ENCODE measurements around the gene AIFM1. TPM values are rescaled to one million over a fixed set of nuclear protein-coding genes. Genes with fewer than 3 reads are reported as not detected.

The AIFM1 gene
- total RNA-seq, 4 donors from 2014 or later, result 7.7 to 21.2 (median 19.1) TPM

- TF ChIP-seq CTCF (IDR thresholded peaks at IDR 0.05), result no peak
- no peak for TF ChIP-seq POLR2A (IDR thresholded peaks at IDR 0.05)
- Histone ChIP-seq H3K27me3 (no peaks in the 10 kb centered on the region), H3K4me3 (peak overlapping the region; percentile 38 to 67), H3K27ac (peak overlapping the region; percentile 94 to 97), H3K4me1 (no peaks in the 10 kb centered on the region), H3K36me3 (no peaks in the 10 kb centered on the region), H3K9me3 (no peaks in the 10 kb centered on the region)
- intact Hi-C loops (cut with DNase I; ENCODE audit: low total_unique reads), result no loop called here
- no peak for DNase-seq
Observed at GRCh38 chrX:130108647-130109428, 56.8 kb downstream of the AIFM1 start.

DNA sequence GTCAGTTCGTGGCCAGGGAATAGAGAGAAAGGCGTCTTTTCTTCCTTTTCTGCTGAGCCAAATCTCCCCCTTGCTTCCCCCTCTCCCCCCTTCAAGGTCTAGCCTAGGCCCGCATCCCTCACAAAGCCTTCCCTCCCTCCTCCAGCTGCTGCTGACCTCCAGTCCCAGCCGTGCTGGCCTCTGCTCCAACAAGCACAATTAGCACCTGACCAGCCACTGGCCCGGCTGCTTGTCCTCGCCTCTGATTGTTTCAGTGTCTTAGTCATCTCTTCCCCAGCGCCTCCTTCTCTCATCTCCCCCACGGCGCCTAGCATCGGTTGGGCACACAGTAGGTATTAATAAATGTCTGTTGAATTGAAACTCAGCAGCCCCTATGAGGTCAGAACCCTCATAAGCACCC is 59.6 kb downstream of the AIFM1 start:
- H3K36me3 ChIP-seq, result no peaks in the 10 kb centered on the region
- DNase-seq, result no peak
- H3K27ac ChIP-seq, result peak overlapping the region; percentile 50 to 61
- H3K9me3 ChIP-seq, result no peaks in the 10 kb centered on the region
- TF ChIP-seq POLR2A (IDR thresholded peaks at IDR 0.05) (no peak), CTCF (IDR thresholded peaks at IDR 0.05) (no peak)
- H3K27me3 ChIP-seq, result no peaks in the 10 kb centered on the region
- H3K4me3 ChIP-seq, result no peak overlapping the region
- H3K4me1 ChIP-seq, result no peaks in the 10 kb centered on the region
- intact Hi-C loops (cut with DNase I; ENCODE audit: low total_unique reads), result no loop called here

DNA sequence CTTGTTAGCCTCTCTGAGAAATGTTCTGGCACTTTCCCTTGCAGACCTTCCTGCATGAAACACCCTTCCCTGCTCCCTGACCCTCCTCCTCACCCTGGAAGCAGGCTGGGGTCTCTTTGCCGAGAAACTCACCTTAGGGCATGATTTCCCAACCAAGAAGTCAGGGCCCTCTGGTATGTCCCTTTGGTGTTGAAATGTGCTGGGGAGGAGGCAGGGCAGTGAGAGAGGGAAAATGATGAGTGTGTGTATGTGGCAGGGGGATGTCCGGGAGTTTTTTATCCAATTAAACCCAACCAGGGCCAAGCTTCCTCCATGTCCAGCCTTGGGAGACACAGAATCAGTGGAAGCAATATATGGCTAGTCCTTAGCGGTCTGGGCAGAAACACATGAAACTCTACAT is 60.4 kb downstream of the AIFM1 start:
- no peak for DNase-seq
- Histone ChIP-seq H3K4me3 (no peak overlapping the region), H3K4me1 (no peaks in the 10 kb centered on the region), H3K9me3 (no peaks in the 10 kb centered on the region), H3K27ac (peak overlapping the region; percentile 50 to 61), H3K27me3 (no peaks in the 10 kb centered on the region), H3K36me3 (no peaks in the 10 kb centered on the region)
- no peak for TF ChIP-seq CTCF (IDR thresholded peaks at IDR 0.05)
- no peak for TF ChIP-seq POLR2A (IDR thresholded peaks at IDR 0.05)
- intact Hi-C loops (cut with DNase I; ENCODE audit: low total_unique reads), result no loop called here

DNA sequence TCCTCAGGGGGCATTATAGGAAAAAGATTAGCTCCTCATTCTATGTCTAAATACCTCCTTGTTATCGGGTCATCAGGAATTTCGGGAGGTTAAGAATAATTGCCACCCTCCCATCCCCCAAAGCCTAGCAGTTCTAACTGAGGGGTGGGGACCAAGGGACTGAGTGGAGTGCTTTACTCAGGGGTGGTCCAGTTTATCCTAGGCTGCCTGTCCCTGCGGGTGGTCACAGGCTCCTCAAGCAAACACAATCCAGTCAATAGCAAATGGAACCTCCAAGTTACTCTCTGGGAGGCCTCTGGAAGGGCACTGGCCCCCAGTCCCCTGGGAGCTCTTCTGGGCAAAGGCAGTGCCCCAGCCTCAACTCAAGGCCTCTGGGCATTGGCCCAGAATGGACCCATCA is 62.0 kb downstream of the AIFM1 start:
- TF ChIP-seq CTCF (IDR thresholded peaks at IDR 0.05) (no peak), POLR2A (IDR thresholded peaks at IDR 0.05) (no peak)
- peak overlapping the region in 1 of 2 donors; percentile 21 for H3K27ac ChIP-seq
- intact Hi-C loops (cut with DNase I; ENCODE audit: low total_unique reads), result no loop called here

GRCh38 chrX:130100180-130100579 is 65.5 kb downstream of the AIFM1 start:
- intact Hi-C loops (cut with DNase I; ENCODE audit: low total_unique reads), result no loop called here
- H3K27me3 ChIP-seq, result no peaks in the 10 kb centered on the region
- no peak for TF ChIP-seq CTCF (IDR thresholded peaks at IDR 0.05)
- no peak for TF ChIP-seq POLR2A (IDR thresholded peaks at IDR 0.05)
- no peaks in the 10 kb centered on the region for H3K9me3 ChIP-seq
- peak overlapping the region; percentile 19 to 57 for H3K27ac ChIP-seq
- no peaks in the 10 kb centered on the region for H3K4me1 ChIP-seq
- peak; percentile 70 for DNase-seq
- no peak overlapping the region for H3K4me3 ChIP-seq
- H3K36me3 ChIP-seq, result no peaks in the 10 kb centered on the region

More for the DNA sequence above, 62.0 kb downstream of the AIFM1 start:
- no peaks in the 10 kb centered on the region for H3K9me3 ChIP-seq
- no peaks in the 10 kb centered on the region for H3K36me3 ChIP-seq
- H3K4me1 ChIP-seq, result no peaks in the 10 kb centered on the region
- no peak for DNase-seq
- no peaks in the 10 kb centered on the region for H3K27me3 ChIP-seq
- H3K4me3 ChIP-seq, result no peak overlapping the region

Data from uterus (tissue), 4 donors.